Ectodermal cell (in vitro differentiated cells): ENCODE results near the gene ABHD12B.

Experiments
- H3K27ac ChIP-seq: 2 replicates; pipeline ENCODE4 v1.7.0; 2013; ENCODE audit warnings: mild to moderate bottlenecking, low read depth, low read length; ENCODE audit not compliant: insufficient read depth, poor library complexity, severe bottlenecking
- H3K27me3 ChIP-seq: 2 replicates; pipeline ENCODE4 v1.7.0; 2013; ENCODE audit warnings: mild to moderate bottlenecking, low read length; ENCODE audit not compliant: insufficient read depth, control insufficient read depth, poor library complexity, severe bottlenecking
- H3K36me3 ChIP-seq: one replicate; pipeline ENCODE4 v1.7.0; 2013; ENCODE audit warnings: low read length; ENCODE audit not compliant: control insufficient read depth, insufficient read depth
- H3K4me1 ChIP-seq: one replicate; pipeline ENCODE4 v1.7.0; 2013; ENCODE audit warnings: low read length; ENCODE audit not compliant: control insufficient read depth, insufficient read depth
- H3K4me3 ChIP-seq: 2 replicates; pipeline ENCODE4 v1.7.0; 2013; ENCODE audit warnings: low read depth, low read length, control low read depth; ENCODE audit not compliant: insufficient read depth
- H3K9me3 ChIP-seq: 2 replicates; pipeline ENCODE4 v1.7.0; 2013; ENCODE audit warnings: mild to moderate bottlenecking, low read length, moderate library complexity; ENCODE audit not compliant: control insufficient read depth
- WGBS, 2 experiments: methylation state at CpG; one replicate each; pipeline ENCODE4 v1.1.7; 2013; ENCODE audit warnings: missing lambda C conversion rate in 2 of 2; 5-methylcytosine and 5-hydroxymethylcytosine counted together

The ABHD12B gene

GRCh38 chr14:50839048-50839447, 32.8 kb upstream of the ABHD12B start:
- Histone ChIP-seq H3K36me3 (no peaks in the 10 kb centered on the region), H3K9me3 (no peaks in the 10 kb centered on the region), H3K27me3 (no peaks in the 10 kb centered on the region), H3K4me3 (no peak overlapping the region), H3K4me1 (peaks cover 6% of the 10 kb centered on the region), H3K27ac (no peak overlapping the region)
- WGBS, 2 experiments: 86 to 91% methylated on average over 1 of the region's 1 CpG

DNA sequence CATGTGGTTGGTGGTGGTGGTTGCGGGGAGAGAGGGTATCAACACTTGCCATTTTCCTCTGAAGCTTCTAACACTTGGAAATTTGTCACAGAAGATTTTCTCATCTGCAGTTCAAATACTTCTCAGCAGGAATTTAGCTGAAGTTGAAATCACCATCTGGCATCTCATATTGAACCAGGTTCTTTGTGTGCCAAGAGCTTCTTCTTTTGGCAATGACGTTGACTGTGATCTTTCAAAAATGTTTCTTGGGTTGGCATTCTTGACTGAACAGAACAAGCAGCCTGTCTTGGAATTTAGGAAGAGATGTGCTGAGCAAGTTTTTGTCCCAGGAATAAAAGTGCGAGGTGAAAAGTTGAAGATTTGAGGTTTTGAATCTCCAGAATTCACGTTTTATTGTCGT, 32.2 kb upstream of the ABHD12B start:
- H3K9me3 ChIP-seq: no peaks in the 10 kb centered on the region
- no peak overlapping the region for H3K4me3 ChIP-seq
- no peaks in the 10 kb centered on the region for H3K27me3 ChIP-seq
- peaks cover 6% of the 10 kb centered on the region for H3K4me1 ChIP-seq
- 90 to 94% methylated on average over 5 of the region's 5 CpGs for WGBS, 2 experiments
- H3K36me3 ChIP-seq: no peaks in the 10 kb centered on the region
- no peak overlapping the region for H3K27ac ChIP-seq

DNA sequence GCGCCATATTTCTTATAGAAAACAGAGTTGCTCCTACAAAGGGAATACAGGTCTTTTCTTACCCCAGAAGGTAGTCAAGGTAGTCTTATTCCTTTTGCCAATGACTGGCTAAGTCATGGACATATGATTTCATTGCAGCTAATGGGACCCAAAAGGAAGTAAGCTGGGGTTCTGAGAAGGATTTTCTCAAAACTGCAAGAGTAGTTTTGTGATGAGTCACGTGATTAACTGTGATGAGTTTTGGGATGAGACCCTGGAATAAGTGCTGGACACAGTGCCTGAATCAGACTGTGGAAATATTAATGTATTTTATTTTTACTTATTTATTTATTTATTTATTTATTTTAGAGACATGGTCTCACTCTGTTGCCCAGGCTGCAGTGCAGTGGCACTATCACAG, 27.5 kb upstream of the ABHD12B start:
- Histone ChIP-seq H3K4me1 (peaks cover 6% of the 10 kb centered on the region), H3K9me3 (no peaks in the 10 kb centered on the region), H3K27me3 (no peaks in the 10 kb centered on the region), H3K36me3 (no peaks in the 10 kb centered on the region), H3K27ac (no peak overlapping the region), H3K4me3 (no peak overlapping the region)
- WGBS, 2 experiments: 87 to 95% methylated on average over 2 of the region's 2 CpGs

- Histone ChIP-seq H3K27me3 (no peaks in the 10 kb centered on the region), H3K36me3 (no peaks in the 10 kb centered on the region), H3K4me1 (peaks cover 4% of the 10 kb centered on the region), H3K4me3 (no peak overlapping the region), H3K9me3 (no peaks in the 10 kb centered on the region), H3K27ac (no peak overlapping the region)
- WGBS, 2 experiments: 94 to 98% methylated on average over 3 of the region's 3 CpGs
These were observed 26.7 kb upstream of the ABHD12B start for GRCh38 chr14:50845166-50845565.

DNA sequence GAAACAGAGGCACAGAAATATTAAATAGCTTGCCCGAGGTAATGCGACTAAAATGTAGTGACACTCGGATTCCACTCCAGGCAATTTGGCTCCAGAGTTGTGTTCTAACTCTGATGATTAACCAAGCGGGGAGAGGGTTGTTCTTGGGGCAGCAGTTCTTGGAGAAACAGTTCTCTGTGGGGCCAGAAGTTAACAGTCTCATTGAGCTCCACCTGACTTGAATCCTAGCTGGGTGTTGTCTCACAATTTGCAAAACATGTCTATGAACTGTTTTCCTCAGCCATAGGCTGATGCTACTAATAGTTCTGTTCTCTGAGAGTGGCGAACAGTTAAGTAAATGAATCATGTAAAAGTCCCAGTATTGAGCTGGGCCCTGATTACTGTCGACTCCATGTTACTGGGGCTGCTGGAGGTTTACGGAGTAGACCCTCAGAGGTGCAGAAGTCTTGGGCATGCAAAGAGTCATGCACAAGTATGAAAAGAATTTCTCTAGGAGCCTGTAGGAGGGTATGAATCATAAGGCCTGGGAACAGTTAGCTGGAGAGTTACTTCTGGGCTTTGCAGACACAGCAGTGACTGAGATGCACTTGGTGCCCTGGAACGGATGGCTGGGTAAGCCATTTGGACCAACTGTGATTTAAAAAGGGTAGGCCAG, 25.5 kb upstream of the ABHD12B start:
- WGBS, 2 experiments: 96 to 98% methylated on average over 8 of the region's 8 CpGs
- no peaks in the 10 kb centered on the region for H3K36me3 ChIP-seq
- no peaks in the 10 kb centered on the region for H3K4me1 ChIP-seq
- no peak overlapping the region for H3K4me3 ChIP-seq
- H3K9me3 ChIP-seq: no peaks in the 10 kb centered on the region
- H3K27me3 ChIP-seq: no peaks in the 10 kb centered on the region
- H3K27ac ChIP-seq: no peak overlapping the region

DNA sequence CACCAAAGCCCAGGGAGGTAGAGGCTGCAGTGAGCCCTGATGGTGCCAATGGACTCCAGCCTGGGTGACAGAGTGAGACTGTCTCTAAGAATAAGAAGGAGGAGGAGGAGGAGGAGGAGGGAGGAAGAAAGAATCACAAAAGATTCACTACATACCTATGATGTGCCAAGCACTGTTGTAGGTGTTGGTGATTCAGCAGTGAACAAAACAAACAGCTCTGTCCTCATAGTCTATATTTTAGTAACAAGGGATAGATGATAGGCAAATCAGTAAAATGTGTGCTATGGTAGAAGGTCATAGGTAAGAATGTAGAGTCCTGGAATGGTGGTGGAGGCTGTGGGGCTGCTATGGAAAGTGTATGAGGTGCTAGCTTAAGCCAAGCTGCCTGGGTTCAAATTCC, 18.0 kb upstream of the ABHD12B start:
- no peak overlapping the region for H3K4me3 ChIP-seq
- no peaks in the 10 kb centered on the region for H3K9me3 ChIP-seq
- H3K27ac ChIP-seq: no peak overlapping the region
- no peaks in the 10 kb centered on the region for H3K36me3 ChIP-seq
- no peaks in the 10 kb centered on the region for H3K27me3 ChIP-seq
- H3K4me1 ChIP-seq: no peaks in the 10 kb centered on the region

GRCh38 chr14:50854521-50854920, 17.3 kb upstream of the ABHD12B start:
- H3K9me3 ChIP-seq: no peaks in the 10 kb centered on the region
- WGBS, 2 experiments: 96 to 97% methylated on average over 5 of the region's 5 CpGs
- H3K36me3 ChIP-seq: no peaks in the 10 kb centered on the region
- no peak overlapping the region for H3K4me3 ChIP-seq
- H3K4me1 ChIP-seq: no peaks in the 10 kb centered on the region
- H3K27ac ChIP-seq: no peak overlapping the region
- no peaks in the 10 kb centered on the region for H3K27me3 ChIP-seq

GRCh38 chr14:50855558-50855957, 16.3 kb upstream of the ABHD12B start:
- 84 to 88% methylated on average over 1 of the region's 1 CpG for WGBS, 2 experiments
- H3K27me3 ChIP-seq: no peaks in the 10 kb centered on the region
- H3K4me1 ChIP-seq: peaks cover 3% of the 10 kb centered on the region

DNA sequence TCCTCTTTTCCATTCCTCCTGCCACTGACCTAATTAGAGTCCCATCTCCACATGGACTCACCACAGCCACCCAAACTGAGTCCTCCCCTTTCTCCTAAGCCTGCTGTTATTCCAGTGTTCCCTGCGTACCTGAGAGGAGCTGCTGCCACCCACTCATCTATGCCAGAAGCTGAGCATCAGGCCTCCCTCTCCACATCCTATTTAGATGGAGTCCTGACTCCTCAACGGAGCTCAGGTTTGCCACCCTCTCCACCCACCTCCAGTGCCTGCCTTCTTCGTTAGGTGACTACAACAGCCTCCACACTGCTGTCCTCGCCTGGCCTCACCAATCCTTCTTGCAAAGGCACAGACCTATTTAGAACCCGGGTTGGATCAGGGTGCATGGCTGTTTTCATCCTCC, 15.2 kb upstream of the ABHD12B start:
- Histone ChIP-seq H3K4me1 (peaks cover 3% of the 10 kb centered on the region), H3K4me3 (no peak overlapping the region), H3K27me3 (no peaks in the 10 kb centered on the region), H3K27ac (no peak overlapping the region), H3K9me3 (no peaks in the 10 kb centered on the region), H3K36me3 (no peaks in the 10 kb centered on the region)
- WGBS, 2 experiments: 78 to 81% methylated on average over 5 of the region's 5 CpGs

More at GRCh38 chr14:50855558-50855957, 16.3 kb upstream of the ABHD12B start:
- H3K9me3 ChIP-seq: no peaks in the 10 kb centered on the region
- no peaks in the 10 kb centered on the region for H3K36me3 ChIP-seq
- no peak overlapping the region for H3K4me3 ChIP-seq
- no peak overlapping the region for H3K27ac ChIP-seq

GRCh38 chr14:50859296-50859624, 12.6 kb upstream of the ABHD12B start:
- no peaks in the 10 kb centered on the region for H3K9me3 ChIP-seq
- H3K36me3 ChIP-seq: no peaks in the 10 kb centered on the region
- peak overlapping the region; percentile 38 for H3K27ac ChIP-seq
- no peaks in the 10 kb centered on the region for H3K27me3 ChIP-seq
- peaks cover 9% of the 10 kb centered on the region for H3K4me1 ChIP-seq
- WGBS, 2 experiments: 38 to 64% methylated on average over 1 of the region's 1 CpG
- no peak overlapping the region for H3K4me3 ChIP-seq
